VCaP (cell line): Measurements from ENCODE around the gene KRTAP29-1.

Source experiments
- H3K27ac ChIP-seq: fragments of 450-650 bp; 2 replicates; pipeline ENCODE4 v1.5.1; 2017
- TF ChIP-seq, protein P1 (sequence below): fragments of 450-650 bp; conservative IDR thresholded peaks from 2 replicates; pipeline ENCODE4 v1.5.1; 2017; ENCODE audit warnings: mild to moderate bottlenecking, moderate library complexity

Gene KRTAP29-1

GRCh38 chr17:41333098-41333497 lies 30.4 kb upstream of the KRTAP29-1 start:
- TF ChIP-seq, protein P1, sequence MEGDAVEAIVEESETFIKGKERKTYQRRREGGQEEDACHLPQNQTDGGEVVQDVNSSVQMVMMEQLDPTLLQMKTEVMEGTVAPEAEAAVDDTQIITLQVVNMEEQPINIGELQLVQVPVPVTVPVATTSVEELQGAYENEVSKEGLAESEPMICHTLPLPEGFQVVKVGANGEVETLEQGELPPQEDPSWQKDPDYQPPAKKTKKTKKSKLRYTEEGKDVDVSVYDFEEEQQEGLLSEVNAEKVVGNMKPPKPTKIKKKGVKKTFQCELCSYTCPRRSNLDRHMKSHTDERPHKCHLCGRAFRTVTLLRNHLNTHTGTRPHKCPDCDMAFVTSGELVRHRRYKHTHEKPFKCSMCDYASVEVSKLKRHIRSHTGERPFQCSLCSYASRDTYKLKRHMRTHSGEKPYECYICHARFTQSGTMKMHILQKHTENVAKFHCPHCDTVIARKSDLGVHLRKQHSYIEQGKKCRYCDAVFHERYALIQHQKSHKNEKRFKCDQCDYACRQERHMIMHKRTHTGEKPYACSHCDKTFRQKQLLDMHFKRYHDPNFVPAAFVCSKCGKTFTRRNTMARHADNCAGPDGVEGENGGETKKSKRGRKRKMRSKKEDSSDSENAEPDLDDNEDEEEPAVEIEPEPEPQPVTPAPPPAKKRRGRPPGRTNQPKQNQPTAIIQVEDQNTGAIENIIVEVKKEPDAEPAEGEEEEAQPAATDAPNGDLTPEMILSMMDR: no peak

GRCh38 chr17:41332239-41332638 lies 29.6 kb upstream of the KRTAP29-1 start:
- TF ChIP-seq, protein P1: no peak

More at GRCh38 chr17:41333098-41333497, 30.4 kb upstream of the KRTAP29-1 start:
- H3K27ac ChIP-seq: no peak overlapping the region

DNA sequence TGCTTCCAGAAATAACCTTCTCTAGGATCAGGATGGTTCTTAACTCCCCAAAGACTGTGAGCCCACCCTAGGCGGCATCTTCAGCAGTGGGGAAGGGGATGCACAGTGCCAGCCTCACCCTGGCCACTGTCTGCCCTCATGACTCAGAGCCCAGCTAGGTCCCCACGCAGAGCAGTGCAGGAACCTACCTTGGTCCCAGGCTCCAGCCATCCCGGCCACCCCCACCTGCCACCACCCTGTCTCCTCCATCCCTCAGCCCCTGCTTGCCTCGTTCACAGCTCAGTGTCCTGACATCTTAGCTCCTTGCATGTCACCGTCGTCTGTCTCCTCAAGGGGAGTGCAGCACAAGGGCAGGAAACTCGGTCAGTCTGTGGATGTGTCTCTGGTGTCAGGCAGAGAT lies 29.0 kb upstream of the KRTAP29-1 start:
- H3K27ac ChIP-seq: no peak overlapping the region
- TF ChIP-seq, protein P1: no peak

More at GRCh38 chr17:41332239-41332638, 29.6 kb upstream of the KRTAP29-1 start:
- no peak overlapping the region for H3K27ac ChIP-seq

GRCh38 chr17:41329279-41329948 lies 26.8 kb upstream of the KRTAP29-1 start:
- TF ChIP-seq, protein P1: peak; percentile 88

GRCh38 chr17:41328207-41328606 lies 25.6 kb upstream of the KRTAP29-1 start:
- TF ChIP-seq, protein P1: no peak
- no peak overlapping the region for H3K27ac ChIP-seq

More at GRCh38 chr17:41329279-41329948, 26.8 kb upstream of the KRTAP29-1 start:
- H3K27ac ChIP-seq: no peak overlapping the region

DNA sequence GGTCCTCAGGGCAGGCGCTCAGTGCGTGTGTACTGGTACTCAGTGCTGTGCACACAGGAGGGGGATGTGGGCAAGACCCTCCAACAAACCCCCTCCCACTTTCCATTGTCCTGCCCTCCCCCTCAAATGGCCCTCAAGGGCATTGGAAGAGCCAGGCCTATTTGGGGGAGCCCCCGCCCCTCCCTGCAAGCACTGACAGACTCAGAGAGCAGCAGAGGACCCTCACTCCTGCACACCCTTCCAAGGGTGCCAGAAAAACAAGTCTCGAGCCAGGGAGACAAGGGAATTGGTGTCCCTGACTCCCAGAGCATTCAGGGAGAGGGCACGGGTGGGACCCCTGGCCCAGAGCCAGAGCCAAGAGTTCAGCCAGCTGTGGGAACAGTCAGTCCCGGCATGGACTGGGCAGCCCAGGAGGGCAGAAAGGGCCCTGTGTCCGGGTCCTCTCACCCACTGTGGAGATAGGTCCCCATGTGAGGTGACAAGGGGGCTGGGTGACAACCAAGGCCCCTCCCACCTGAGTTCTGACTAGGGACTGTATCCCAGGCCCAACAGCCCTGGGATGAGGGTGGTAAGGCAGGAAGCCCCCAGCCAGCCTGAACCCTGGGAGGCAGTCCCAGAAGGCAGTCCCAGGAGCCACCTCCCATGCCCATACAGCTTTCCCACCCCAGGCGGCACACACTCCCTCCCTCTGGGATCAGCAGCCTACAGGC lies 24.9 kb upstream of the KRTAP29-1 start:
- TF ChIP-seq, protein P1: no peak
- no peak overlapping the region for H3K27ac ChIP-seq

GRCh38 chr17:41326173-41327145 lies 23.8 kb upstream of the KRTAP29-1 start:
- TF ChIP-seq, protein P1: no peak

More at GRCh38 chr17:41326173-41327145, 23.8 kb upstream of the KRTAP29-1 start:
- H3K27ac ChIP-seq: no peak overlapping the region
